H1 (cell line): ENCODE results near the gene LEMD1. TPM values are rescaled to one million over a fixed set of nuclear protein-coding genes. Genes with fewer than 3 reads are reported as not detected.

ENCODE experiments used
- CTCF ChIA-PET: fragments of 300-600 bp; sonication (Branson Sonifier 250); formaldehyde crosslinking; loops from one replicate; lab custom pipeline; 2021; ENCODE audit not compliant: partially characterized antibody; lab: Charles Lee
- POLR2A ChIA-PET: fragments of 300-600 bp; sonication (Branson Sonifier 250); formaldehyde crosslinking; loops from one replicate; lab custom pipeline; 2021; ENCODE audit warnings: inconsistent platforms; ENCODE audit not compliant: partially characterized antibody; lab: Charles Lee
- DNase-seq, 2 experiments: peaks; one replicate each; pipeline versions ENCODE4 v3.0.0 to v3.0.0-alpha.2; 2010 to 2022; ENCODE audit warnings: low spot score in 2 of 2, low read depth in 1 of 2, mixed read lengths in 1 of 2
- FAIRE-seq: peaks from 2 replicates; lab custom pipeline; 2011; peaks lifted over from hg19 to GRCh38; lab: Jason Lieb, UNC
- H2AFZ ChIP-seq: 2 replicates; pipeline ENCODE4 v1.8.1; 2012; ENCODE audit warnings: low read length, inconsistent platforms
- H2AK5ac ChIP-seq: 2 replicates; pipeline ENCODE4 v1.6.1; 2013; ENCODE audit warnings: low read depth, low read length
- H2BK120ac ChIP-seq: replicated peaks from 2 replicates; pipeline ENCODE3; 2013; ENCODE audit warnings: low read depth, low read length, inconsistent platforms
- H2BK12ac ChIP-seq: 2 replicates; pipeline ENCODE4 v1.6.1; 2013; ENCODE audit warnings: low read depth, low read length
- H2BK15ac ChIP-seq: 2 replicates; pipeline ENCODE4 v1.6.1; 2013; ENCODE audit warnings: low read length
- H2BK20ac ChIP-seq: 2 replicates; pipeline ENCODE4 v1.6.1; 2013; ENCODE audit warnings: low read length
- H2BK5ac ChIP-seq: 2 replicates; pipeline ENCODE4 v1.6.1; 2013; ENCODE audit warnings: low read depth, low read length
- H3K14ac ChIP-seq: 2 replicates; pipeline ENCODE4 v1.6.1; 2013; ENCODE audit warnings: inconsistent platforms; ENCODE audit not compliant: insufficient read length
- H3K18ac ChIP-seq: 2 replicates; pipeline ENCODE4 v1.6.1; 2013; ENCODE audit warnings: low read length; ENCODE audit errors: extremely low read depth
- H3K23ac ChIP-seq: 2 replicates; pipeline ENCODE4 v1.6.1; 2013; ENCODE audit warnings: inconsistent platforms; ENCODE audit not compliant: insufficient read length
- H3K23me2 ChIP-seq: 2 replicates; pipeline ENCODE4 v1.6.1; 2013; ENCODE audit warnings: low read depth, low read length
- H3K27ac ChIP-seq: 2 replicates; pipeline ENCODE4 v1.6.1; 2011; ENCODE audit warnings: low read depth, low read length, inconsistent platforms
- H3K27me3 ChIP-seq, 4 experiments: replicated peaks in 1 of 4; 1 replicate in 1 of 4; 2 replicates in 3 of 4; pipeline versions ENCODE4 v1.6.1 to v1.8.1; 2011 to 2013; ENCODE audit warnings: low read length in 3 of 4, mild to moderate bottlenecking in 3 of 4, inconsistent platforms in 2 of 4, mixed read lengths in 2 of 4, moderate library complexity in 1 of 4; ENCODE audit not compliant: control insufficient read depth in 3 of 4, insufficient read depth in 3 of 4; ENCODE audit errors: extremely low read depth in 1 of 4
- H3K36me3 ChIP-seq, 4 experiments: 2 replicates each; pipeline versions ENCODE4 v1.6.1 to v1.8.1; 2011 to 2013; ENCODE audit warnings: mild to moderate bottlenecking in 4 of 4, low read length in 3 of 4, moderate library complexity in 2 of 4, control low read depth in 1 of 4, inconsistent platforms in 1 of 4; ENCODE audit not compliant: insufficient read depth in 4 of 4, control insufficient read depth in 2 of 4
- H3K4ac ChIP-seq: replicated peaks from 2 replicates; pipeline ENCODE3; 2013; ENCODE audit warnings: low read length, low read depth, mixed read lengths, inconsistent platforms; ENCODE audit not compliant: insufficient read length
- H3K4me1 ChIP-seq, 4 experiments: replicated peaks in 1 of 4; 1 replicate in 1 of 4; 2 replicates in 3 of 4; pipeline versions ENCODE4 v1.6.1 to v1.8.1; 2011 to 2013; ENCODE audit warnings: low read length in 3 of 4, inconsistent platforms in 2 of 4, mixed read lengths in 1 of 4; ENCODE audit not compliant: insufficient read depth in 4 of 4, control insufficient read depth in 3 of 4
- H3K4me2 ChIP-seq, 2 experiments: 2 replicates each; pipeline versions ENCODE4 v1.6.1 to v1.8.1; 2011 to 2013; ENCODE audit warnings: low read depth in 2 of 2, low read length in 2 of 2, control low read depth in 1 of 2, inconsistent platforms in 1 of 2, mild to moderate bottlenecking in 1 of 2; ENCODE audit not compliant: insufficient read depth in 1 of 2
- H3K4me3 ChIP-seq, 4 experiments: fragments of 200-600, 300-600 bp in 1 of 4; sonication (generic), shearing (Covaris generic), sonication (Bioruptor Twin) in 1 of 4; 2 replicates each; pipeline versions ENCODE4 v1.5.1 to v1.8.1; 2011 to 2016; ENCODE audit warnings: low read length in 4 of 4, low read depth in 3 of 4, control low read depth in 2 of 4, inconsistent platforms in 2 of 4, mild to moderate bottlenecking in 2 of 4, mixed read lengths in 1 of 4, moderate library complexity in 1 of 4; ENCODE audit not compliant: insufficient read depth in 2 of 4; ENCODE audit errors: extremely low read depth in 1 of 4
- H3K56ac ChIP-seq: replicated peaks from 2 replicates; pipeline ENCODE3; 2013; ENCODE audit warnings: low read depth, mild to moderate bottlenecking, mixed read lengths, low read length, inconsistent platforms; ENCODE audit not compliant: insufficient read length
- H3K79me1 ChIP-seq: 2 replicates; pipeline ENCODE4 v1.6.1; 2013; ENCODE audit warnings: low read depth, low read length, control low read depth
- H3K79me2 ChIP-seq, 2 experiments: 2 replicates each; pipeline versions ENCODE4 v1.6.1 to v1.8.1; 2012 to 2013; ENCODE audit warnings: low read length in 2 of 2, mild to moderate bottlenecking in 2 of 2, inconsistent platforms in 1 of 2; ENCODE audit not compliant: insufficient read depth in 2 of 2, control insufficient read depth in 1 of 2
- H3K9ac ChIP-seq, 4 experiments: replicated peaks in 1 of 4; 1 replicate in 1 of 4; 2 replicates in 3 of 4; pipeline versions ENCODE4 v1.6.1 to v1.8.1; 2011 to 2013; ENCODE audit warnings: low read depth in 3 of 4, low read length in 3 of 4, control low read depth in 2 of 4, mild to moderate bottlenecking in 2 of 4, moderate library complexity in 2 of 4, inconsistent platforms in 1 of 4; ENCODE audit errors: extremely low read depth in 1 of 4
- H3K9me3 ChIP-seq, 2 experiments: 2 replicates each; pipeline versions ENCODE4 v1.6.1 to v1.8.1; 2012 to 2013; ENCODE audit warnings: mild to moderate bottlenecking in 2 of 2, moderate library complexity in 2 of 2, control low read depth in 1 of 2, inconsistent platforms in 1 of 2, low read depth in 1 of 2, low read length in 1 of 2, mixed read lengths in 1 of 2; ENCODE audit not compliant: insufficient read depth in 2 of 2
- H4K20me1 ChIP-seq, 2 experiments: replicated peaks in 1 of 2; 2 replicates each; pipeline versions ENCODE3 to v1.8.1; 2011 to 2013; ENCODE audit warnings: inconsistent platforms in 2 of 2, low read length in 2 of 2, mild to moderate bottlenecking in 1 of 2; ENCODE audit not compliant: insufficient read depth in 2 of 2, control insufficient read depth in 1 of 2
- H4K5ac ChIP-seq: 2 replicates; pipeline ENCODE4 v1.6.1; 2013; ENCODE audit warnings: low read length, low read depth, mixed read lengths, inconsistent platforms; ENCODE audit not compliant: insufficient read length
- H4K8ac ChIP-seq: 2 replicates; pipeline ENCODE4 v1.8.0; 2013; ENCODE audit warnings: mild to moderate bottlenecking, moderate library complexity, low read length, inconsistent platforms; ENCODE audit not compliant: insufficient read depth; ENCODE audit errors: extremely low read depth
- H4K91ac ChIP-seq: replicated peaks from 2 replicates; pipeline ENCODE3; 2013; ENCODE audit warnings: low read length, mixed read lengths, inconsistent platforms; ENCODE audit not compliant: insufficient read length
- BRCA1 ChIP-seq: IDR thresholded peaks from 2 replicates; pipeline ENCODE4 v1.6.1; 2012; ENCODE audit warnings: low read depth, low read length, improper control_type of control experiment
- CHD2 ChIP-seq: IDR thresholded peaks from 2 replicates; pipeline ENCODE4 v1.6.1; 2012; ENCODE audit warnings: low read length, improper control_type of control experiment
- HDAC6 ChIP-seq: IDR thresholded peaks from one replicate; pipeline ENCODE4 v1.7.1; 2012; ENCODE audit warnings: low read depth, mild to moderate bottlenecking, inconsistent platforms, low read length, moderate library complexity
- MAFK ChIP-seq: IDR thresholded peaks from 2 replicates; pipeline ENCODE4 v1.6.1; 2012; ENCODE audit warnings: low read depth, mild to moderate bottlenecking, improper control_type of control experiment, low read length
- POLR2A ChIP-seq, 2 experiments: IDR thresholded peaks; 1 replicate in 1 of 2; 2 replicates in 1 of 2; pipeline ENCODE4 v1.6.1; 2011; ENCODE audit warnings: low read depth in 2 of 2, low read length in 2 of 2, mild to moderate bottlenecking in 2 of 2; ENCODE audit errors: control extremely low read depth in 1 of 2
- RBBP5 ChIP-seq: IDR thresholded peaks from 2 replicates; pipeline ENCODE4 v1.7.1; 2012; ENCODE audit warnings: low read depth, mild to moderate bottlenecking, inconsistent platforms, low read length, moderate library complexity, borderline replicate concordance
- RFX5 ChIP-seq: IDR thresholded peaks from 2 replicates; pipeline ENCODE4 v1.6.1; 2011; ENCODE audit warnings: low read depth, low read length, improper control_type of control experiment, borderline replicate concordance
- RNF2 ChIP-seq: fragments of 200-900, 300-1000 bp; sonication (generic); IDR thresholded peaks from 2 replicates; pipeline ENCODE4 v1.7.1; 2016; ENCODE audit warnings: borderline replicate concordance, low read depth, mild to moderate bottlenecking, antibody characterized with exemption, low read length; ENCODE audit not compliant: poor library complexity, severe bottlenecking; ENCODE audit errors: missing control alignments
- SP2 ChIP-seq: IDR thresholded peaks from 2 replicates; pipeline ENCODE4 v1.6.1; 2012; ENCODE audit warnings: mild to moderate bottlenecking, low read length, inconsistent platforms
- SUZ12 ChIP-seq: fragments of 200-600 bp; sonication (generic); IDR thresholded peaks from 2 replicates; pipeline ENCODE4 v1.6.1; 2012; ENCODE audit warnings: mild to moderate bottlenecking, inconsistent platforms, low read length, moderate library complexity, mixed read lengths
- ZNF274 ChIP-seq: IDR thresholded peaks from 2 replicates; pipeline ENCODE4 v1.7.0; 2012; ENCODE audit warnings: low read length, borderline replicate concordance; ENCODE audit errors: extremely low read depth
- WGBS, 2 experiments: shearing (Covaris generic) in 1 of 2; methylation state at CpG; one replicate each; pipeline versions ENCODE4 v1.1.6 to v1.1.7; 2013 to 2015; ENCODE audit warnings: low lambda C conversion rate in 2 of 2, mixed read lengths in 2 of 2, inconsistent platforms in 1 of 2, low coverage in 1 of 2, missing lambda C conversion rate in 1 of 2; ENCODE audit not compliant: insufficient replicate concordance in 2 of 2, insufficient coverage in 1 of 2, insufficient read length in 1 of 2; ENCODE audit errors: extremely low coverage in 1 of 2, missing lambda C conversion rate in 1 of 2; 5-methylcytosine and 5-hydroxymethylcytosine counted together
- polyA plus RNA-seq, 7 experiments: library from polyadenylated mRNA; depleted of rRNA in 3 of 7; stranded (reverse) in 5 of 7; unstranded in 2 of 7; fragments of >200 nt in 5 of 7; fragments of 200-250 nt in 2 of 7; gene quantifications; 1 replicate in 5 of 7; 2 replicates in 1 of 7; 4 replicates in 1 of 7; pipeline versions ENCODE4 v1.2.1 to v1.2.3, GENCODE V29; 2011 to 2013; ENCODE audit warnings: missing spikeins in 2 of 7, mixed read lengths in 2 of 7
- total RNA-seq: library from RNA; stranded (reverse); fragmentation: NEBNext Ultra II Directional; extraction: Animal tissue kit (Norgen Biotek cat#: 25700); gene quantifications from 2 replicates; pipeline ENCODE4 v1.2.1, GENCODE V29; 2021
- TF ChIP-seq, protein P1 (sequence below), 3 experiments: IDR thresholded peaks; 1 replicate in 2 of 3; 2 replicates in 1 of 3; pipeline versions ENCODE4 v1.5.1 to v1.6.1; 2011; ENCODE audit warnings: low read length in 3 of 3, mild to moderate bottlenecking in 3 of 3, inconsistent platforms in 2 of 3, low read depth in 1 of 3, moderate library complexity in 1 of 3; ENCODE audit not compliant: insufficient read depth in 1 of 3; ENCODE audit errors: control extremely low read depth in 1 of 3

LEMD1 gene
- total and polyA plus RNA-seq, 2 of the 8 experiments (the other 6 are each of a cell fraction or from before 2014, with no cell fraction given), result 10.0 to 10.5 TPM

DNA sequence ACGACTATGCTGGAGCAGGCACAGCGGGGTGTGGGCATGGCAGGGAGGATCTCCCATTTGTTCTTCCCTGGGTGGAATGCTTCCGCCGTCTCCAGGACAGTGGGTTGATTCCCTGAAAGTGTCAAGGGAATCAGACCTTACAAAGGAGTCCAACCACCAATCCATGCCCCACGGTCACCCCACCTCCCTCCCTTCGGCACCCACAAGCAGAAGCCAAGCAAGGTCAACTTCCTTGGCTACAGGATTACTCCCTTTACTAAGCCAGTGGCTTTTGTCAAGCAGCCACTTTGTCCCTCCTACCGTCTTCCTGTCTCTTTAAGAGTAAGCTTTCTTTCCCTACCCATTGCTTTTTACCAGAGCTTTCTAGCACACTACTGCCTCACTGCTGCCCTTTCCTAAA lies 84.4 kb downstream of the LEMD1 start:
- POLR2A ChIA-PET, result interaction anchor here (1.1 to 3.1 kb wide), 6 partner anchors 13 to 179 kb away, joined by 3 to 9 read pairs (median 3); no protein-coding TSS in a partner anchor
- WGBS, 2 experiments, result 82% methylated on average over 7 of the region's 7 CpGs; no CpG with 5 or more reads in 1 of the 2 experiments
- H2BK5ac ChIP-seq, result no peak overlapping the region

More for the DNA sequence above, 84.4 kb downstream of the LEMD1 start:
- Histone ChIP-seq H4K8ac (no peak overlapping the region), H3K56ac (no peak overlapping the region), H3K23me2 (no peaks in the 10 kb centered on the region), H3K9me3 (no peaks in the 10 kb centered on the region), H4K20me1 (no peaks in the 10 kb centered on the region), H4K91ac (no peak overlapping the region), H3K79me2 (no peaks in the 10 kb centered on the region), H2BK120ac (no peak overlapping the region), H3K4ac (no peak overlapping the region), H3K4me3 (no peak overlapping the region), H2AK5ac (no peak overlapping the region; the same call in 1 of the 2 replicates), H3K36me3 (no peaks in the 10 kb centered on the region), H3K79me1 (no peaks in the 10 kb centered on the region), H3K23ac (no peak overlapping the region)
- FAIRE-seq, result no peak
- no peak for DNase-seq
- TF ChIP-seq HDAC6, result no peak
- TF ChIP-seq SP2, result no peak
- TF ChIP-seq, protein P1, sequence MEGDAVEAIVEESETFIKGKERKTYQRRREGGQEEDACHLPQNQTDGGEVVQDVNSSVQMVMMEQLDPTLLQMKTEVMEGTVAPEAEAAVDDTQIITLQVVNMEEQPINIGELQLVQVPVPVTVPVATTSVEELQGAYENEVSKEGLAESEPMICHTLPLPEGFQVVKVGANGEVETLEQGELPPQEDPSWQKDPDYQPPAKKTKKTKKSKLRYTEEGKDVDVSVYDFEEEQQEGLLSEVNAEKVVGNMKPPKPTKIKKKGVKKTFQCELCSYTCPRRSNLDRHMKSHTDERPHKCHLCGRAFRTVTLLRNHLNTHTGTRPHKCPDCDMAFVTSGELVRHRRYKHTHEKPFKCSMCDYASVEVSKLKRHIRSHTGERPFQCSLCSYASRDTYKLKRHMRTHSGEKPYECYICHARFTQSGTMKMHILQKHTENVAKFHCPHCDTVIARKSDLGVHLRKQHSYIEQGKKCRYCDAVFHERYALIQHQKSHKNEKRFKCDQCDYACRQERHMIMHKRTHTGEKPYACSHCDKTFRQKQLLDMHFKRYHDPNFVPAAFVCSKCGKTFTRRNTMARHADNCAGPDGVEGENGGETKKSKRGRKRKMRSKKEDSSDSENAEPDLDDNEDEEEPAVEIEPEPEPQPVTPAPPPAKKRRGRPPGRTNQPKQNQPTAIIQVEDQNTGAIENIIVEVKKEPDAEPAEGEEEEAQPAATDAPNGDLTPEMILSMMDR (IDR thresholded peaks at IDR 0.05; ENCODE audit: control extremely low read depth in 1 of 3, insufficient read depth in 1 of 3, low read depth in 1 of 3, low read length in 3 of 3), result no peak
- no peak for TF ChIP-seq RNF2
- TF ChIP-seq RBBP5, result no peak
- TF ChIP-seq MAFK, result no peak
- no peak for TF ChIP-seq ZNF274
- TF ChIP-seq SUZ12, result no peak
- TF ChIP-seq POLR2A (IDR thresholded peaks at IDR 0.05; ENCODE audit: control extremely low read depth in 1 of 2, low read depth in 2 of 2, low read length in 2 of 2), result no peak
- TF ChIP-seq RFX5, result no peak
- TF ChIP-seq CHD2, result no peak
- TF ChIP-seq BRCA1, result no peak
- TF ChIP-seq, all 59 proteins: peak for 0
- peaks cover 1 to 7% (median 5%) of the 10 kb centered on the region in 4 experiments for H3K27me3 ChIP-seq
- H3K9ac ChIP-seq, result no peak overlapping the region
- peaks cover 0 to 5% (median under 1%) of the 10 kb centered on the region in 4 experiments; a peak in 4 of 7 replicates for H3K4me1 ChIP-seq
- CTCF ChIA-PET, result interaction anchor here (0.6 to 67.1 kb wide), 23 partner anchors 9 to 400 kb away, joined by 3 to 2424 read pairs (median 5); partner anchors contain the start of gene KLHDC8A
- H3K14ac ChIP-seq, result no peak overlapping the region
- H3K27ac ChIP-seq, result no peak overlapping the region
- no peak overlapping the region for H4K5ac ChIP-seq
- no peak overlapping the region for H2BK20ac ChIP-seq
- peak overlapping the region; percentile 11; the same call in 1 of the 2 replicates for H2BK12ac ChIP-seq
- H3K4me2 ChIP-seq, result no peak overlapping the region
- H2BK15ac ChIP-seq, result no peak overlapping the region
- H3K18ac ChIP-seq, result no peak overlapping the region
- no peak overlapping the region for H2AFZ ChIP-seq
